BLaER1 treated with 17β-estradiol and CSF1 and Interleukin-3, amounts not matched to agents 10 nM and 100 nM (cell line): ENCODE data around the gene PPP4R3A.
"Not testable (repeated sequence)": the region's sequence is repeated elsewhere in the genome, so short reads cannot be mapped to it uniquely, and the experiment has no call there.

Experiments
- H3K27ac ChIP-seq, 11 experiments: shearing (Covaris generic); formaldehyde crosslinking; 2 replicates each; pipeline ENCODE4 v1.8.1; 2022
- H3K27me3 ChIP-seq, 11 experiments: shearing (Covaris generic); formaldehyde crosslinking; 2 replicates each; pipeline ENCODE4 v1.8.1; 2022
- H3K36me3 ChIP-seq, 11 experiments: shearing (Covaris generic); formaldehyde crosslinking; 2 replicates each; pipeline ENCODE4 v1.8.1; 2022
- H3K4me1 ChIP-seq, 10 experiments: shearing (Covaris generic); formaldehyde crosslinking; 2 replicates each; pipeline ENCODE4 v1.8.1; 2022
- H3K4me2 ChIP-seq, 11 experiments: shearing (Covaris generic); formaldehyde crosslinking; 2 replicates each; pipeline ENCODE4 v1.8.1; 2022
- H3K4me3 ChIP-seq, 10 experiments: shearing (Covaris generic); formaldehyde crosslinking; 2 replicates each; pipeline ENCODE4 v1.8.1; 2022
- H3K9ac ChIP-seq, 11 experiments: shearing (Covaris generic); formaldehyde crosslinking; 2 replicates each; pipeline ENCODE4 v1.8.1; 2022
- H3K9me3 ChIP-seq, 11 experiments: shearing (Covaris generic); formaldehyde crosslinking; replicated peaks in 1 of 11; 2 replicates each; pipeline ENCODE4 v1.8.1; 2022
- H4K20me1 ChIP-seq, 11 experiments: shearing (Covaris generic); formaldehyde crosslinking; 2 replicates each; pipeline ENCODE4 v1.8.1; 2022
- Cebpa-rat ChIP-seq, 11 experiments: shearing (Covaris generic); IDR thresholded peaks; 2 replicates each; pipeline ENCODE4 v1.8.1; 2022

The PPP4R3A gene

GRCh38 chr14:91509878-91510170 lies 286 bp downstream of the PPP4R3A start:
- Histone ChIP-seq H3K4me2 (peak overlapping the region; percentile 71 to 99 (median 88); a peak in 20 of 22 replicates), H3K4me3 (peak overlapping the region; percentile 88 to 100 (median 100)), H3K9ac (peak overlapping the region; percentile 97 to 100 (median 100)), H3K27ac (peak overlapping the region; percentile 97 to 100 (median 100)), H3K9me3 (no peaks in the 10 kb centered on the region), H3K4me1 (peaks cover 11 to 35% (median 23%) of the 10 kb centered on the region in 10 experiments; a peak in 18 of 20 replicates), H3K27me3 (no peaks in the 10 kb centered on the region), H4K20me1 (peaks cover 39 to 47% (median 45%) of the 10 kb centered on the region in 11 experiments), H3K36me3 (peaks cover 15 to 36% (median 27%) of the 10 kb centered on the region in 11 experiments; a peak in 21 of 22 replicates)
- no peak for TF ChIP-seq Cebpa-rat (IDR thresholded peaks at IDR 0.05)

- Histone ChIP-seq H4K20me1 (peaks cover 44 to 52% (median 50%) of the 10 kb centered on the region in 11 experiments), H3K36me3 (peaks cover 20 to 42% (median 33%) of the 10 kb centered on the region in 11 experiments)
Observed at GRCh38 chr14:91509083-91509877, 830 bp downstream of the PPP4R3A start.

GRCh38 chr14:91508105-91508504 lies 2.0 kb downstream of the PPP4R3A start:
- H3K9ac ChIP-seq, result peak overlapping the region; percentile 97 to 100 (median 100)
- peaks cover 56 to 64% (median 62%) of the 10 kb centered on the region in 11 experiments for H4K20me1 ChIP-seq
- peaks cover 32 to 53% (median 44%) of the 10 kb centered on the region in 11 experiments for H3K36me3 ChIP-seq
- peak overlapping the region; percentile 88 to 100 (median 100) for H3K4me3 ChIP-seq
- H3K4me1 ChIP-seq, result peaks cover 11 to 51% (median 25%) of the 10 kb centered on the region in 10 experiments; a peak in 18 of 20 replicates
- H3K27me3 ChIP-seq, result no peaks in the 10 kb centered on the region
- no peak for TF ChIP-seq Cebpa-rat (IDR thresholded peaks at IDR 0.05)
- H3K9me3 ChIP-seq, result no peaks in the 10 kb centered on the region
- peak overlapping the region; percentile 71 to 99 (median 88) for H3K4me2 ChIP-seq
- peak overlapping the region; percentile 97 to 100 (median 100); a peak in 19 of 22 replicates for H3K27ac ChIP-seq

More at GRCh38 chr14:91509083-91509877, 830 bp downstream of the PPP4R3A start:
- Histone ChIP-seq H3K4me2 (peak overlapping the region; percentile 71 to 99 (median 88)), H3K9me3 (no peaks in the 10 kb centered on the region), H3K4me3 (peak overlapping the region; percentile 88 to 100 (median 100)), H3K27me3 (no peaks in the 10 kb centered on the region), H3K9ac (peak overlapping the region; percentile 97 to 100 (median 100)), H3K27ac (peak overlapping the region; percentile 97 to 100 (median 100)), H3K4me1 (peaks cover 11 to 40% (median 23%) of the 10 kb centered on the region in 10 experiments; a peak in 18 of 20 replicates)
- no peak for TF ChIP-seq Cebpa-rat (IDR thresholded peaks at IDR 0.05)

GRCh38 chr14:91506226-91506625 lies 3.9 kb downstream of the PPP4R3A start:
- H3K9ac ChIP-seq, result no peak overlapping the region
- no peaks in the 10 kb centered on the region for H3K9me3 ChIP-seq
- TF ChIP-seq Cebpa-rat (IDR thresholded peaks at IDR 0.05), result no peak
- peak overlapping the region in 2 of 10 experiments; percentile 12 to 24; a peak in 1 of 20 replicates for H3K4me3 ChIP-seq
- no peaks in the 10 kb centered on the region for H3K27me3 ChIP-seq
- H3K36me3 ChIP-seq, result peaks cover 41 to 72% (median 63%) of the 10 kb centered on the region in 11 experiments
- peaks cover 75 to 83% (median 81%) of the 10 kb centered on the region in 11 experiments for H4K20me1 ChIP-seq
- H3K27ac ChIP-seq, result no peak overlapping the region
- peak overlapping the region; percentile 20 to 75 (median 51); a peak in 21 of 22 replicates for H3K4me2 ChIP-seq
- H3K4me1 ChIP-seq, result peaks cover 6 to 62% (median 19%) of the 10 kb centered on the region in 10 experiments; a peak in 17 of 20 replicates

GRCh38 chr14:91503000-91503504 lies 7.1 kb downstream of the PPP4R3A start:
- Histone ChIP-seq H3K4me3 (no peak overlapping the region), H3K4me1 (peaks cover 8 to 84% (median 21%) of the 10 kb centered on the region in 10 experiments; a peak in 17 of 20 replicates), H3K36me3 (peaks cover 47 to 96% (median 91%) of the 10 kb centered on the region in 11 experiments), H3K27ac (no peak overlapping the region), H3K27me3 (no peaks in the 10 kb centered on the region), H3K9ac (no peak overlapping the region), H3K4me2 (no peak overlapping the region; a peak in 1 of 22 replicates), H4K20me1 (peaks cover 95 to 97% (median 96%) of the 10 kb centered on the region in 11 experiments), H3K9me3 (no peaks in the 10 kb centered on the region)
- no peak for TF ChIP-seq Cebpa-rat (IDR thresholded peaks at IDR 0.05)

GRCh38 chr14:91501951-91502930 lies 7.9 kb downstream of the PPP4R3A start:
- no peak overlapping the region for H3K9ac ChIP-seq
- H4K20me1 ChIP-seq, result peaks cover 98 to 99% (median 99%) of the 10 kb centered on the region in 11 experiments
- TF ChIP-seq Cebpa-rat (IDR thresholded peaks at IDR 0.05), result no peak
- H3K9me3 ChIP-seq, result no peaks in the 10 kb centered on the region
- peaks cover 47 to 99% (median 92%) of the 10 kb centered on the region in 11 experiments for H3K36me3 ChIP-seq
- H3K27ac ChIP-seq, result no peak overlapping the region; a peak in 1 of 22 replicates
- no peaks in the 10 kb centered on the region for H3K27me3 ChIP-seq
- no peak overlapping the region for H3K4me3 ChIP-seq
- peak overlapping the region in 1 of 11 experiments; percentile 8; a peak in 1 of 22 replicates for H3K4me2 ChIP-seq
- peaks cover 16 to 89% (median 26%) of the 10 kb centered on the region in 10 experiments for H3K4me1 ChIP-seq

GRCh38 chr14:91501348-91501747 lies 8.8 kb downstream of the PPP4R3A start:
- peaks cover 99 to 100% (median 100%) of the 10 kb centered on the region in 11 experiments for H4K20me1 ChIP-seq
- H3K27me3 ChIP-seq, result no peaks in the 10 kb centered on the region
- H3K9ac ChIP-seq, result no peak overlapping the region
- TF ChIP-seq Cebpa-rat (IDR thresholded peaks at IDR 0.05), result no peak
- H3K4me1 ChIP-seq, result peaks cover 19 to 90% (median 27%) of the 10 kb centered on the region in 10 experiments
- no peak overlapping the region for H3K27ac ChIP-seq
- no peaks in the 10 kb centered on the region for H3K9me3 ChIP-seq
- no peak overlapping the region for H3K4me3 ChIP-seq
- H3K4me2 ChIP-seq, result no peak overlapping the region
- H3K36me3 ChIP-seq, result peaks cover 40 to 95% (median 85%) of the 10 kb centered on the region in 11 experiments

GRCh38 chr14:91496790-91497189 lies 13.3 kb downstream of the PPP4R3A start:
- Histone ChIP-seq H3K9me3 (no peaks in the 10 kb centered on the region), H3K27ac (peak overlapping the region in 9 of 11 experiments; percentile 35 to 85 (median 67); a peak in 13 of 22 replicates), H4K20me1 (peaks cover 99 to 100% (median 100%) of the 10 kb centered on the region in 11 experiments)

GRCh38 chr14:91494392-91495065 lies 15.6 kb downstream of the PPP4R3A start:
- peaks cover 15 to 72% (median 56%) of the 10 kb centered on the region in 11 experiments; a peak in 21 of 22 replicates for H3K36me3 ChIP-seq
- not testable (repeated sequence) for H3K4me3 ChIP-seq, H3K27me3 ChIP-seq, H3K9me3 ChIP-seq
- H3K4me1 ChIP-seq, result peaks cover 50 to 75% (median 62%) of the 10 kb centered on the region in 10 experiments
- H3K27ac ChIP-seq, result peak overlapping the region in 8 of 11 experiments; percentile 37 to 85 (median 73); a peak in 14 of 22 replicates
- H3K9ac ChIP-seq, result peak overlapping the region in 4 of 11 experiments; percentile 50 to 76 (median 68); a peak in 5 of 22 replicates
- peaks cover 98 to 100% (median 100%) of the 10 kb centered on the region in 11 experiments for H4K20me1 ChIP-seq
- H3K4me2 ChIP-seq, result peak overlapping the region; percentile 70 to 95 (median 81); a peak in 20 of 22 replicates

More at GRCh38 chr14:91496790-91497189, 13.3 kb downstream of the PPP4R3A start:
- Histone ChIP-seq H3K9ac (peak overlapping the region in 6 of 11 experiments; percentile 50 to 76 (median 68); a peak in 6 of 22 replicates), H3K4me1 (peaks cover 50 to 90% (median 62%) of the 10 kb centered on the region in 10 experiments), H3K4me3 (no peak overlapping the region; a peak in 1 of 20 replicates), H3K36me3 (peaks cover 10 to 73% (median 55%) of the 10 kb centered on the region in 11 experiments; a peak in 21 of 22 replicates), H3K4me2 (peak overlapping the region; percentile 70 to 95 (median 81)), H3K27me3 (no peaks in the 10 kb centered on the region)
- no peak for TF ChIP-seq Cebpa-rat (IDR thresholded peaks at IDR 0.05)
